Measurements from ENCODE around the gene PBX1. TPM values are rescaled to one million over a fixed set of nuclear protein-coding genes. Genes with fewer than 3 reads are reported as not detected.
A peak's percentile ranks its signal among the peaks of the same experiment; 100 is the strongest.

Gene PBX1
- total RNA-seq, 2 donors from 2014 or later = 59.9 to 79.2 TPM

DNA sequence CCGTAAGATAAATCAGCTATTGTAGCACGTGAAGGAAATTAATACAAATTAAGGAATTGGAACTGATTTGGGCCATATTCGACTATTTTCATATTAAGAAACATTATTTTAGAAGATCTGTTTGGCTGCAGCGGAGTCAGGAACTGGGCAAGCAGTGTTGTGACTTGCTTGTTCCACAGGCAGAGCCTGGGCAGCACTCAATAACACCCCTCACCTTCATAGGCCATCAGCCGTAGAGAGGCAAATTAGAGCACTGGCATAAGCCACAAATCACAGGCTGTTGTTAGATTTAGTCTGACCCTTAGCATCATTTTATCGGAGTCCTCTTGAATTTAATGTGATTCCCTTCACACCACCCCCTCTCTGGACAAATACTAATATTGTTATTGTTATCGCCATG, 72.8 kb downstream of the PBX1 start:
- Mint-ChIP-seq H3K27me3 (ENCODE audit: insufficient read depth) (no peaks in the 10 kb centered on the region), H3K4me3 (no peak overlapping the region), H3K27ac (no peak overlapping the region), H3K36me3 (ENCODE audit: low read depth) (peaks cover 14% of the 10 kb centered on the region), H3K9me3 (no peaks in the 10 kb centered on the region), H3K4me1 (peaks cover 39% of the 10 kb centered on the region)
- Histone ChIP-seq H3K9me3 (ENCODE audit: control insufficient read depth, low read length) (no peaks in the 10 kb centered on the region), H3K9ac (ENCODE audit: extremely low read depth, low read length, poor library complexity, severe bottlenecking) (no peak overlapping the region), H3K27me3 (ENCODE audit: control insufficient read depth, insufficient read depth, low read length, poor library complexity, severe bottlenecking) (no peaks in the 10 kb centered on the region), H3K27ac (ENCODE audit: low read depth, low read length) (no peak overlapping the region), H3K4me3 (ENCODE audit: low read length) (no peak overlapping the region), H3K36me3 (ENCODE audit: control insufficient read depth, insufficient read depth, low read length) (no peaks in the 10 kb centered on the region), H3K4me1 (ENCODE audit: control insufficient read depth, insufficient read depth, low read length) (peaks cover 5% of the 10 kb centered on the region)
- DNase-seq = no peak
- TF ChIP-seq, protein P1, sequence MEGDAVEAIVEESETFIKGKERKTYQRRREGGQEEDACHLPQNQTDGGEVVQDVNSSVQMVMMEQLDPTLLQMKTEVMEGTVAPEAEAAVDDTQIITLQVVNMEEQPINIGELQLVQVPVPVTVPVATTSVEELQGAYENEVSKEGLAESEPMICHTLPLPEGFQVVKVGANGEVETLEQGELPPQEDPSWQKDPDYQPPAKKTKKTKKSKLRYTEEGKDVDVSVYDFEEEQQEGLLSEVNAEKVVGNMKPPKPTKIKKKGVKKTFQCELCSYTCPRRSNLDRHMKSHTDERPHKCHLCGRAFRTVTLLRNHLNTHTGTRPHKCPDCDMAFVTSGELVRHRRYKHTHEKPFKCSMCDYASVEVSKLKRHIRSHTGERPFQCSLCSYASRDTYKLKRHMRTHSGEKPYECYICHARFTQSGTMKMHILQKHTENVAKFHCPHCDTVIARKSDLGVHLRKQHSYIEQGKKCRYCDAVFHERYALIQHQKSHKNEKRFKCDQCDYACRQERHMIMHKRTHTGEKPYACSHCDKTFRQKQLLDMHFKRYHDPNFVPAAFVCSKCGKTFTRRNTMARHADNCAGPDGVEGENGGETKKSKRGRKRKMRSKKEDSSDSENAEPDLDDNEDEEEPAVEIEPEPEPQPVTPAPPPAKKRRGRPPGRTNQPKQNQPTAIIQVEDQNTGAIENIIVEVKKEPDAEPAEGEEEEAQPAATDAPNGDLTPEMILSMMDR (conservative IDR thresholded peaks at IDR 0.05) = no peak
- 82 to 95% methylated on average over 6 to 7 of the region's 7 CpGs for WGBS, 2 experiments (ENCODE audit: insufficient coverage in 1 of 2, insufficient read length in 1 of 2)

DNA sequence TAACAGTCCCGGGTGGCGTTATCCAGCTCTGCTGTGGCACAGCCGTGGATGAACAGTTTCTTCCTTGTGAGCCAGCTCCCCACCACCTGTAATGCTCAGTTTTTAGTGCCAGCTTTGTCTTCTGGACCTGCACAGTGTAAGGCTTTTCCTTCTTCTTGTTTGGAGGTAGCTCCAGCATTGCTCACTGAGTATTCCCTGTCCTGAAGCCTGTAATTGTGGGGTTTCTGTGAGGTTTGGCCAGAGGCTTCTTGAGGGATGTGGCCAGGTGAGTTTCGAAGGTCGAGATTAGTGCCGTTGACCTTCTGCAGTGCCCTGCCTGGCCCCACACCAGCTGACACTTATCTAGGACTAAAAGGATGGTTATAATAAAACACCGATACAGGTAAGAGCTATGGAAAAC, 75.0 kb downstream of the PBX1 start:
- Histone ChIP-seq H3K27ac (ENCODE audit: low read depth, low read length) (peak overlapping the region; percentile 3), H3K9me3 (ENCODE audit: control insufficient read depth, low read length) (no peaks in the 10 kb centered on the region), H3K4me3 (ENCODE audit: low read length) (no peak overlapping the region), H3K27me3 (ENCODE audit: control insufficient read depth, insufficient read depth, low read length, poor library complexity, severe bottlenecking) (no peaks in the 10 kb centered on the region), H3K4me1 (ENCODE audit: control insufficient read depth, insufficient read depth, low read length) (peaks cover 16% of the 10 kb centered on the region), H3K9ac (ENCODE audit: extremely low read depth, low read length, poor library complexity, severe bottlenecking) (no peak overlapping the region), H3K36me3 (ENCODE audit: control insufficient read depth, insufficient read depth, low read length) (no peaks in the 10 kb centered on the region)
- H3K4me1 Mint-ChIP-seq = peaks cover 61% of the 10 kb centered on the region
- DNase-seq = no peak
- peaks cover 15% of the 10 kb centered on the region for H3K36me3 Mint-ChIP-seq (ENCODE audit: low read depth)
- no peaks in the 10 kb centered on the region for H3K9me3 Mint-ChIP-seq
- H3K27me3 Mint-ChIP-seq (ENCODE audit: insufficient read depth) = no peaks in the 10 kb centered on the region
- no peak overlapping the region for H3K4me3 Mint-ChIP-seq
- H3K27ac Mint-ChIP-seq = no peak overlapping the region
- WGBS, 2 experiments (ENCODE audit: insufficient coverage in 1 of 2, insufficient read length in 1 of 2) = 89 to 97% methylated on average over 7 of the region's 7 CpGs
- TF ChIP-seq, protein P1 (conservative IDR thresholded peaks at IDR 0.05) = no peak

DNA sequence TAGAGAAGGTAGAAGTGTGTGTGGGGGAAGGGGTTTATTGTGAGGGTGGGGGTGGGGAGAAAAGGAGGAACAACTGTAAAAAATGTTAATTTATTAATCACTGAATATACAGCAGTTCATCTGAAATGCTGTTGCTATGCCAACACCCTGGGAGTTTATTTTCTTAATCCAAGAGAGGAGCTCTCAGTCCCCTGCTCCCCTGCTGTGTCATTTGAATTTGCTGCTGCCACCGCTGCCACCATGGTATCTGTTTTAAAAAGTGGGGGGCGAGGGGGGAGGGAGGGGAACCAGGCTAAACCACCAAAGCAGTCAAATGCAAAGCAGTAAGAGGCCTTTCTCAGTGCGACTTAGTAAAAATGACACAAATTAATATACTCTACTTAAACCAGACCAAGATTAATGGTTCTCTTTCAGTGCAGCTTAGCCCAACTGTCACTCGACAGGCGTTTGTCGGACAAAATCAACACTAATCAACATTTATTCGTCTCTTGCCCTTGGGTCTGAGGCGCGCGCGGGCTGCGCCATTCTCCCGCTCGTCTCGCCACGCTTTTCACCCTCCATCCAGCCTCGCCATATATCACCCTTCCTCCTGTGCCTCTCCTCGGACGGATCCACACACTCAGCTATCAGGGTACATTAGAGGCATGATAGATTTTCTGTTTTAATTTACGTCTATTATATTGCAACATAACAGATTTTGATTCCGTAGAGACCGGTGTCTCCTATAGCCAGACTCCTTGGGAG, 76.2 kb downstream of the PBX1 start:
- Mint-ChIP-seq H3K27ac (no peak overlapping the region), H3K27me3 (ENCODE audit: insufficient read depth) (no peaks in the 10 kb centered on the region), H3K4me1 (peaks cover 58% of the 10 kb centered on the region), H3K9me3 (no peaks in the 10 kb centered on the region), H3K36me3 (ENCODE audit: low read depth) (peaks cover 9% of the 10 kb centered on the region), H3K4me3 (no peak overlapping the region)
- TF ChIP-seq, protein P1 (conservative IDR thresholded peaks at IDR 0.05) = no peak
- no peaks in the 10 kb centered on the region for H3K9me3 ChIP-seq (ENCODE audit: control insufficient read depth, low read length)
- H3K36me3 ChIP-seq (ENCODE audit: control insufficient read depth, insufficient read depth, low read length) = no peaks in the 10 kb centered on the region
- H3K9ac ChIP-seq (ENCODE audit: extremely low read depth, low read length, poor library complexity, severe bottlenecking) = no peak overlapping the region
- H3K27me3 ChIP-seq (ENCODE audit: control insufficient read depth, insufficient read depth, low read length, poor library complexity, severe bottlenecking) = no peaks in the 10 kb centered on the region
- 43 to 69% methylated on average over 3 to 22 of the region's 22 CpGs for WGBS, 2 experiments (ENCODE audit: insufficient coverage in 1 of 2, insufficient read length in 1 of 2)
- H3K4me1 ChIP-seq (ENCODE audit: control insufficient read depth, insufficient read depth, low read length) = peaks cover 16% of the 10 kb centered on the region
- no peak overlapping the region for H3K4me3 ChIP-seq (ENCODE audit: low read length)
- peak overlapping the region; percentile 93 for H3K27ac ChIP-seq (ENCODE audit: low read depth, low read length)
- peak; percentile 67 for DNase-seq

Measured in endodermal cell (in vitro differentiated cells).